T-helper 2 cell (primary cell): ENCODE measurements around the gene AEBP1.

Experiments
- DNase-seq, 5 experiments: peaks; one replicate each; pipeline versions ENCODE4 v3.0.0 to v3.0.0-alpha.2; 2012 to 2022

Gene AEBP1

GRCh38 chr7:44106311-44107065 is 2.3 kb downstream of the AEBP1 start:
- DNase-seq: no peak

GRCh38 chr7:44107116-44107960 is 3.2 kb downstream of the AEBP1 start:
- no peak for DNase-seq

DNA sequence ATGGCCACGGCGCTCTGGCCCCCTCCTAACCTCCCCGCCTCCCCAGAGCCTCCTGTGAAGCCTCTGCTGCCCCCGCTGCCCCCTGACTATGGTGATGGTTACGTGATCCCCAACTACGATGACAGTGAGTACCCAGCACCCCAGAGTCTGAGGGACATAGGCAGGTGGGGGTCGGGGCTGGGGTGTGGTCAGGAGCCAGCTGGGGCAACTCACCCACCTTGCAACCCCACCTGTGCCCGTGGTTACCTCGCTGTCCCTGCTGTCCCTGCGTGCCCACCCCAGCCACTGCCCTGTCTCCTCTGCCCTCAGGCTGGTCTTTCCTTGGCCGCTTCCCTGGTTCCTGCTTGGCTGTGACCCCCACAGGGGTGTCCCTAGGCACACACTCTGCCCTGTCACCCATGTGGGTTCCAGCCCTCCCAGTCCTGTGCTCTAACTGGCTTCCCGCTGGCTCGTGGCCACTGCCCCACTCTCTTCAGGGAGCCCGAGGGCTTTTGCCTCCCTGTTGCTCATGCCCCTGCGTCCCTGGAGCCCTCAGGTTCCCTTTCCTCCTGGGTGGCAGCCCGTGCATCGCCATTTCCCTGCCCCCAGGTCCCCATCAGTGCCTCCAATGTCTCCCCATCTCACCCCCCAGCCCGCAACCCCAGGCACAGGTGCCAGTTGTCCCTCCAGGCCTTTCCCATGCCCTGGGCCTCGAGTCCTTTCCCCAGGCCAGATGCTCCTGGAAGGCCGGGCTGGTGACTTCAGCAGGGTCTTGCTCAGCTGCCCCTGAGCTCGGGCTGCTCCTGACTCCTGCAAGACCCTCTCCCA is 4.0 kb downstream of the AEBP1 start:
- no peak for DNase-seq

GRCh38 chr7:44108768-44109750 is 4.9 kb downstream of the AEBP1 start:
- no peak for DNase-seq

DNA sequence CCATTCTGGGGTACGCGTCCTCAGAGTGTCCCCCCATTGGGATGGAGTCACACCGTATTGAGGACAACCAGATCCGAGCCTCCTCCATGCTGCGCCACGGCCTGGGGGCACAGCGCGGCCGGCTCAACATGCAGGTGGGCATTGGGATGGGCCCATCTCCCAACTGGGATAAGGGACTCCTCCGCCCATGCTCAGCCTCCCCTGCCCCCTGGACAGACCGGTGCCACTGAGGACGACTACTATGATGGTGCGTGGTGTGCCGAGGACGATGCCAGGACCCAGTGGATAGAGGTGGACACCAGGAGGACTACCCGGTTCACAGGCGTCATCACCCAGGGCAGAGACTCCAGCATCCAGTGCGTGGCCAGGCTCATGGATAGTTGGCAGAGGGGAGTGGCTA is 5.8 kb downstream of the AEBP1 start:
- DNase-seq: no peak

- DNase-seq: no peak
Observed at GRCh38 chr7:44110719-44111635, 6.8 kb downstream of the AEBP1 start.

GRCh38 chr7:44111761-44112160 is 7.6 kb downstream of the AEBP1 start:
- no peak for DNase-seq

DNA sequence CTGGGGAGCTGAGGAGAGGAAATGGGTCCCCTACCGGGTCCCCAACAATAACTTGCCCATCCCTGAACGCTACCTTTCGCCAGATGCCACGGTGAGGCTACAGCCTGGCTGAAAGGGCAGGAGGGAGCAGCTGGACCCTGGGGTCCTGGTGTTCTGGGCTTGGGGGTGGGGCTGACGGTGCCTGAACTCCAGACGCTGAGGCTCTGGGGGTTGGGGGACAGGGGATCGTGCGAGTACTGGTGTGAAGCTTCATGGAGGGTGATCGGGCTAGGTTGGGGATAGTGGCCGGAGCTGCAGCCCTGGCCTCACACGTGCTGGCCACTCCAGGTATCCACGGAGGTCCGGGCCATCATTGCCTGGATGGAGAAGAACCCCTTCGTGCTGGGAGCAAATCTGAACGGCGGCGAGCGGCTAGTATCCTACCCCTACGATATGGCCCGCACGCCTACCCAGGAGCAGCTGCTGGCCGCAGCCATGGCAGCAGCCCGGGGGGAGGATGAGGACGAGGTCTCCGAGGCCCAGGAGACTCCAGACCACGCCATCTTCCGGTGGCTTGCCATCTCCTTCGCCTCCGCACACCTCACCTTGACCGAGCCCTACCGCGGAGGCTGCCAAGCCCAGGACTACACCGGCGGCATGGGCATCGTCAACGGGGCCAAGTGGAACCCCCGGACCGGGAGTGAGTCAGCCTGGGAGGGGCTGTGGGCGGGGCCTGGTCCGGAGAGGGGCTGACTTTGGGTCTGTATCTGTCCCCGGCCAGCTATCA is 8.3 kb downstream of the AEBP1 start:
- no peak for DNase-seq

- DNase-seq: no peak
Observed at GRCh38 chr7:44112997-44113763, 9.0 kb downstream of the AEBP1 start.

DNA sequence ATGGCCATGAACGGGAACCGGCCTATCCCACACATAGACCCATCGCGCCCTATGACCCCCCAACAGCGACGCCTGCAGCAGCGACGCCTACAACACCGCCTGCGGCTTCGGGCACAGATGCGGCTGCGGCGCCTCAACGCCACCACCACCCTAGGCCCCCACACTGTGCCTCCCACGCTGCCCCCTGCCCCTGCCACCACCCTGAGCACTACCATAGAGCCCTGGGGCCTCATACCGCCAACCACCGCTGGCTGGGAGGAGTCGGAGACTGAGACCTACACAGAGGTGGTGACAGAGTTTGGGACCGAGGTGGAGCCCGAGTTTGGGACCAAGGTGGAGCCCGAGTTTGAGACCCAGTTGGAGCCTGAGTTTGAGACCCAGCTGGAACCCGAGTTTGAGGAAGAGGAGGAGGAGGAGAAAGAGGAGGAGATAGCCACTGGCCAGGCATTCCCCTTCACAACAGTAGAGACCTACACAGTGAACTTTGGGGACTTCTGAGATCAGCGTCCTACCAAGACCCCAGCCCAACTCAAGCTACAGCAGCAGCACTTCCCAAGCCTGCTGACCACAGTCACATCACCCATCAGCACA is 9.7 kb downstream of the AEBP1 start:
- no peak for DNase-seq

GRCh38 chr7:44114586-44115310 is 10.6 kb downstream of the AEBP1 start:
- DNase-seq: no peak

- DNase-seq: no peak
Observed at GRCh38 chr7:44116087-44116788, 12.1 kb downstream of the AEBP1 start.

GRCh38 chr7:44116789-44117666 is 12.9 kb downstream of the AEBP1 start:
- DNase-seq: no peak

DNA sequence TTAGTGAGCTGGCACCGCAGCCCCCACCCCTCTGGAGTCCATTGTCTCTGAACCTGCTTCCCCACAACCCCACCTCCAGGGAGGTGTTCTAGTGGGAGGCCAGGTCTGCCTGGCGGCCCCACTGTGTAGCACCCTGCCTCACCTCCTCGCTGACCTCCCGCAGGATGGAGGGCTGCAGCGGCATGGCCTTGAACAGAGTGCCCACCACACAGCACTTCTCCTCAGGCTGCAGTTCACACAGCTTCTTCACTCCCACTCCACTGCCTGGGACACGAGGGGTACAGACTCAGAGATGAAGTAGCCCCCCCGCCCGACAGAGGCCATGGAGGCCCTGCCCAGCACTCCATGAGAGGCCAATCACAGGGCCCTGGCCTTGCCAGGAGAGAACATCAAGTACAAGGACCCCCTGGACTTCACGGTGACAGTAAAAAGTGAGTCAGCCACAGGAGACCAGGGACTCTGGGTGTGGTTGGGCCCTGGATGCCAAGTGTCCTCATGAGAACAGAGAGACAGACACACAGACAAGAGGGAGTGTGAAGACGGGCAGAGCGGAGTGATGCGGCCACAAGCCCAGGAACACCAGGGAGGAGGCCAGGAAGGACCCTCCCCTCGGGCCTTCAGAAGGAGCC is 13.8 kb downstream of the AEBP1 start:
- no peak for DNase-seq

DNA sequence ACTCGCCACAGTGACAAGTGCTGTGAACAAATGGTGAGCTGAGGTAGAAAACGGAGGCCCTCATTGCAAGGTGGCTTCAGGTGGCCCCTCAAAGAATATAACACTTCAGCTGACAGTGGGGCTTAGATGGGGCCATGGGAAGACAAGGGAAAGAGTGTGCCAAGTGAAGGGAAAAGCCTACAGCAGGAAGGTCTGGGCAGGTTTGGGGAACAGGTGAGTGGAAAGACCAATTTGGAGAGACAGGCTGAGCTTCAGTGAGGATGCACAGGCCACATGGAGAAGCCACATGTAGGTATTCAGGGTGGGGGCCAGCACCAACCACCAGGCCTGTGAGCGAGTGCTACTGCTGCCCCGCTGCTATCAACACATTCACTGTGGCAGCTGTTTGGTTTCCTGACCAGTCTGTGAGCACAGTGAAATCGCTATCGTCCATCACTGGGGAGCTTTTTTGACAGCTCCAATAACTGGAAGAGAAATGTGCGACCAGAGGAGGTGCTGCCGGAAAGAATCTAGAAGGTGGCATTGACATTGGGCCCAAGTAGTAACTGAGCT is 15.8 kb downstream of the AEBP1 start:
- DNase-seq: no peak

DNA sequence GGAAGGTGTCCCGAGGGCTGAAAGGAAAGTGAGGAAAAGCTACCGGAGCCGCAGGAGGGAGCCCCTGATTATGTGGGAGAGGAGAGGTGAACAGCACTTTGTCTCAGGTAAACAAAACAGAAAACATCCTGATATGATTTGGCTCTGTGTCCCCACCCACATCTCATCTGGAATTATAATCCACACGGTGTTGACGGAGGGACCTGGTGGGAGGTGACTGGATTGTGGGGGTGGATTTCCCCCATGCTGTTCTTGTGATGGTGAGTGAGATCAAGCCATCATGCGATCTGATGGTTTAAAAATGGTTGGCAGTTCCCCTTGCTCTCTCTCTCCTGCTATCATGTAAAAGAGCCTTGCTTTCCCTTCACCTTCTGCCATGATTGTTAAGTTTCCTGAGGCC is 16.2 kb downstream of the AEBP1 start:
- no peak for DNase-seq
